Activated naive CD4-positive, alpha-beta T cell treated with anti-CD3 and anti-CD28 coated beads, Interleukin-2, amount 50 U/mL, for 24 hours (primary cell): ENCODE measurements around the gene FAM111B.
A peak's percentile ranks its signal among the peaks of the same experiment; 100 is the strongest.
"Not testable (repeated sequence)": the region's sequence is repeated elsewhere in the genome, so short reads cannot be mapped to it uniquely, and the experiment has no call there.

Experiments
- H3K27ac Mint-ChIP-seq: one replicate; pipeline ENCODE4 v1.8.0; 2021; ENCODE audit warnings: mild to moderate bottlenecking, mixed read lengths
- H3K27me3 Mint-ChIP-seq: one replicate; pipeline ENCODE4 v1.8.0; 2021; ENCODE audit warnings: mixed read lengths
- H3K36me3 Mint-ChIP-seq: one replicate; pipeline ENCODE4 v1.8.0; 2021; ENCODE audit warnings: mixed read lengths
- H3K4me1 Mint-ChIP-seq: one replicate; pipeline ENCODE4 v1.8.0; 2021; ENCODE audit warnings: mixed read lengths
- H3K4me3 Mint-ChIP-seq: one replicate; pipeline ENCODE4 v1.8.0; 2021; ENCODE audit warnings: mild to moderate bottlenecking, mixed read lengths
- H3K9me3 Mint-ChIP-seq: one replicate; pipeline ENCODE4 v1.8.0; 2021; ENCODE audit warnings: mixed read lengths

The FAM111B gene

GRCh38 chr11:59106363-59107336, at the start of gene FAM111B:
FAM111B (plus strand) TSS chr11:59107237; CDS start chr11:59109626, 2,389 bp downstream.
- Mint-ChIP-seq H3K27ac (peak within 1 kb of the TSS; percentile 69), H3K27me3 (peaks cover 24% of the 10 kb centered on the region), H3K36me3 (no peaks in the 10 kb centered on the region), H3K4me1 (peaks cover 37% of the 10 kb centered on the region), H3K4me3 (peak within 1 kb of the TSS; percentile 88), H3K9me3 (no peaks in the 10 kb centered on the region)

GRCh38 chr11:59058120-59059033, 48.7 kb upstream of the FAM111B start:
- not testable (repeated sequence) for H3K9me3 Mint-ChIP-seq, H3K36me3 Mint-ChIP-seq, H3K4me1 Mint-ChIP-seq, H3K27ac Mint-ChIP-seq
- peak overlapping the region; percentile 77 for H3K4me3 Mint-ChIP-seq
- H3K27me3 Mint-ChIP-seq, result peaks cover 25% of the 10 kb centered on the region

GRCh38 chr11:59060096-59060495, 46.9 kb upstream of the FAM111B start:
- not testable (repeated sequence) for H3K36me3 Mint-ChIP-seq, H3K27ac Mint-ChIP-seq, H3K4me3 Mint-ChIP-seq, H3K4me1 Mint-ChIP-seq, H3K9me3 Mint-ChIP-seq
- peaks cover 28% of the 10 kb centered on the region for H3K27me3 Mint-ChIP-seq

GRCh38 chr11:59062602-59063529, 44.2 kb upstream of the FAM111B start:
- H3K36me3 Mint-ChIP-seq, result no peaks in the 10 kb centered on the region
- no peaks in the 10 kb centered on the region for H3K9me3 Mint-ChIP-seq
- H3K4me3 Mint-ChIP-seq, result no peak overlapping the region
- no peak overlapping the region for H3K27ac Mint-ChIP-seq
- H3K27me3 Mint-ChIP-seq, result peaks cover 19% of the 10 kb centered on the region
- H3K4me1 Mint-ChIP-seq, result peaks cover 8% of the 10 kb centered on the region

GRCh38 chr11:59063996-59064727, 42.9 kb upstream of the FAM111B start:
- H3K9me3 Mint-ChIP-seq, H3K36me3 Mint-ChIP-seq, H3K4me3 Mint-ChIP-seq, H3K4me1 Mint-ChIP-seq, H3K27ac Mint-ChIP-seq: not testable (repeated sequence)
- peaks cover 19% of the 10 kb centered on the region for H3K27me3 Mint-ChIP-seq

GRCh38 chr11:59069087-59069486, 38.0 kb upstream of the FAM111B start:
- Mint-ChIP-seq H3K4me1 (no peaks in the 10 kb centered on the region), H3K27me3 (peaks cover 20% of the 10 kb centered on the region), H3K36me3 (no peaks in the 10 kb centered on the region), H3K4me3 (no peak overlapping the region), H3K9me3 (no peaks in the 10 kb centered on the region), H3K27ac (no peak overlapping the region)

- no peak overlapping the region for H3K4me3 Mint-ChIP-seq
- peaks cover 8% of the 10 kb centered on the region for H3K36me3 Mint-ChIP-seq
- peaks cover 24% of the 10 kb centered on the region for H3K27me3 Mint-ChIP-seq
- H3K4me1 Mint-ChIP-seq, result peaks cover 7% of the 10 kb centered on the region
- H3K9me3 Mint-ChIP-seq, result peaks cover 7% of the 10 kb centered on the region
- H3K27ac Mint-ChIP-seq, result no peak overlapping the region
These were observed 30.0 kb upstream of the FAM111B start for GRCh38 chr11:59076876-59077571.

- no peak overlapping the region for H3K4me3 Mint-ChIP-seq
- H3K9me3 Mint-ChIP-seq, result peaks cover 7% of the 10 kb centered on the region
- no peak overlapping the region for H3K27ac Mint-ChIP-seq
- H3K27me3 Mint-ChIP-seq, result peaks cover 20% of the 10 kb centered on the region
- peaks cover 8% of the 10 kb centered on the region for H3K36me3 Mint-ChIP-seq
- peaks cover 7% of the 10 kb centered on the region for H3K4me1 Mint-ChIP-seq
These were observed 28.6 kb upstream of the FAM111B start for GRCh38 chr11:59078435-59078834.

- Mint-ChIP-seq H3K27ac (no peak overlapping the region), H3K27me3 (peaks cover 19% of the 10 kb centered on the region), H3K36me3 (peaks cover 8% of the 10 kb centered on the region), H3K4me3 (no peak overlapping the region), H3K4me1 (peaks cover 7% of the 10 kb centered on the region), H3K9me3 (peaks cover 7% of the 10 kb centered on the region)
These were observed 28.0 kb upstream of the FAM111B start for GRCh38 chr11:59079086-59079485.

GRCh38 chr11:59080421-59080820, 26.6 kb upstream of the FAM111B start:
- not testable (repeated sequence) for H3K36me3 Mint-ChIP-seq, H3K27me3 Mint-ChIP-seq, H3K4me3 Mint-ChIP-seq, H3K9me3 Mint-ChIP-seq, H3K27ac Mint-ChIP-seq, H3K4me1 Mint-ChIP-seq

GRCh38 chr11:59081430-59082020, 25.5 kb upstream of the FAM111B start:
- H3K4me3 Mint-ChIP-seq, H3K27me3 Mint-ChIP-seq, H3K27ac Mint-ChIP-seq, H3K4me1 Mint-ChIP-seq, H3K9me3 Mint-ChIP-seq, H3K36me3 Mint-ChIP-seq: not testable (repeated sequence)

- H3K9me3 Mint-ChIP-seq, H3K4me1 Mint-ChIP-seq, H3K36me3 Mint-ChIP-seq, H3K27ac Mint-ChIP-seq, H3K27me3 Mint-ChIP-seq, H3K4me3 Mint-ChIP-seq: not testable (repeated sequence)
These were observed 21.0 kb upstream of the FAM111B start, which contains the start of gene GLYATL1B for GRCh38 chr11:59086007-59086406. GLYATL1B (plus strand) TSS chr11:59086307; CDS start chr11:59086307, 0 bp downstream.

GRCh38 chr11:59088162-59088561, 18.9 kb upstream of the FAM111B start:
- Mint-ChIP-seq H3K36me3 (no peaks in the 10 kb centered on the region), H3K4me3 (no peak overlapping the region), H3K27ac (no peak overlapping the region), H3K4me1 (no peaks in the 10 kb centered on the region), H3K9me3 (no peaks in the 10 kb centered on the region), H3K27me3 (peaks cover 7% of the 10 kb centered on the region)

- not testable (repeated sequence) for H3K9me3 Mint-ChIP-seq, H3K36me3 Mint-ChIP-seq, H3K27ac Mint-ChIP-seq, H3K4me1 Mint-ChIP-seq, H3K4me3 Mint-ChIP-seq
- H3K27me3 Mint-ChIP-seq, result peaks cover 15% of the 10 kb centered on the region
These were observed 13.5 kb upstream of the FAM111B start for GRCh38 chr11:59093576-59093975.
